Stimulated activated CD4-positive, alpha-beta T cell treated with anti-CD3 and anti-CD28 coated beads, Interleukin-4, amount 100 ng/mL, for 48 hours (primary cell): Measurements from ENCODE around the gene ACAA1.
"Not testable (repeated sequence)": the region's sequence is repeated elsewhere in the genome, so short reads cannot be mapped to it uniquely, and the experiment has no call there.

Experiments
- DNase-seq, 2 donors: peaks; one replicate each; pipeline ENCODE4 v3.0.0-alpha.2; 2020; ENCODE audit warnings: low read depth in 2 of 2

The ACAA1 gene

DNA sequence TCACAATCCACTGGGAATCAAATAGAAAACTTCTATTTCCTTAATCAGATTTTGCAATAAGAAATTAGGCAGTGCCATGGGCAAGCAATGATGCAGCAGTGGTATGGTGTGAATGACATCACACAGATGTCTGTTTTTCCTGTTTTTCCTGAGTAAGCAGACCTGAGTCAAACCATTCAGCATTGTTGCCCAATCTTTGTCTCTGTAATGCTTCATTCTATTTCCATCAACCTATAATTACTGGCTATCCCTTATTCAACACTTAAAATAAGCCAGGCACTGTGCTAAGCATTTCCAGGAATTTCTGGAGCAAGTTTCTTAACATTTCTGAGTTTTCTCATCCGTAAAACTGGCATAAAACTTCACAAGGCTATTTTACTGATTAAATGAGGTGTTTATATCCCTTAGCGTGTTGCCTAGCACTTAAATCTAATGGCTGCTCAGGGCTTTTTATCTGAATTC is 17.1 kb upstream of the ACAA1 start:
- no peak for DNase-seq

DNA sequence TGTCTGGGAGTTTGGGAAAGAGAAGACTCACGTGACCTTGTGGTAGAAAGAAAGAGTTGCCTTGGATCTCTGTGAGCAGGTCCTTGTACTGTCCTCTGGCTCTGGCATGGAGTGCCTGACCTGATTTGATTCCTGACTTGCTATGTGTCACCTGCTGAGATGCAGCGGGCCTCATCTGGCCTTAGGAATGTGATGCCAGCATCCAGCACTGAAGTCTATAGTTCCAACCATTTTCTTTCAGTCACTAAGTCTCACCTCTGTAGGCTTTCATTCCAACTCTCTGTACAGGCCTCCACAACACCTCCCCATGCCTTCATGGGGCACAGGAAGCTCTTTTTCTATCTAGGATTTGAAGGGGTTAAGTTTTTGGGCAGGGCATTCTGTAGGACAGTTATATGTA is 16.3 kb upstream of the ACAA1 start:
- DNase-seq: no peak

DNA sequence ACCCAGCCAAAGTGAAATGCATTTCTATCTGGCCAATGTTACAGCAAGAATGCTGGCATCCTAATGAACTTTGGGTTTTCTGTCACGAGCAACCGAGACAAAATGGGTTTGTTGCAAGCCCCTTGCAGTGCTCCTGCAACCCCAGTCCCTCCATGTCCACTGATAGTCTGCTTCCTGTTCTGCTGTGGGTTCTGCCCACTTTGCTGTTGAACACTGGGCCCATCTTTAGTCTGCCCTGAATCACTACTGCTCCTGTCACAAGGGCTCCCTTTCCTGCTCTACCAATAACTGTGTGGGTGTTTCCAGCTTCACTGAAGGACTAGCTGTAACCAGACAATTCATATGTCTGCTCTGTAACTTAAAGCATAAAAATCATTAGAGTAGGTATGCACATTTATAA is 15.7 kb upstream of the ACAA1 start:
- no peak for DNase-seq

DNA sequence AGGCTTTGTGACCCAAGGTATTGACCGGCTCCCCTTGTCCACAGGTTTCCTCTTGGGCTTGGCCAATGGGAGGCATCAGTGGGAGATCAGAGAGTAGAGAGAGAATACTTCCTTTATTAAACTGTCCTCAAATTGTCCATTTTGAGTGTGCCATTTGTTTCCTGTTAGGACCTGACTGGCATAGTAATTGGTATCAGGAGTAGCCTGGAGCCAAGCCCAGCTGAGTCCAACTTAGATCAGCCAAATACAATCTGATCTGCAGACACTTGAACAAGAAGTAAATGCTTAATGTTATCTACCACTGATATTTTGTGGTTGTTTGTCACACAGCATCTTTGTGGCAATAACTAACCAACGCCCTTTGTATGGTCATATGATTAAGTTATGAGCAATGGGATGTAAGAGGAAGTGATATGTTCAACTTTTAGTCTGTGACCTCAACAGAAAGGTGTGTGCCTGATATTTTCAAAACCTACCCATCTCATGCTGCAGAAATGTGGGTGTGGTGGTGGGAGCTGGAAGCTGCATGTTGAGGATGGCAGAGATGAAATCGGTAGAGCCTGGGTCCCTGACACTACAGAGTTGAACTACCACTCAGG is 14.8 kb upstream of the ACAA1 start:
- no peak for DNase-seq

DNA sequence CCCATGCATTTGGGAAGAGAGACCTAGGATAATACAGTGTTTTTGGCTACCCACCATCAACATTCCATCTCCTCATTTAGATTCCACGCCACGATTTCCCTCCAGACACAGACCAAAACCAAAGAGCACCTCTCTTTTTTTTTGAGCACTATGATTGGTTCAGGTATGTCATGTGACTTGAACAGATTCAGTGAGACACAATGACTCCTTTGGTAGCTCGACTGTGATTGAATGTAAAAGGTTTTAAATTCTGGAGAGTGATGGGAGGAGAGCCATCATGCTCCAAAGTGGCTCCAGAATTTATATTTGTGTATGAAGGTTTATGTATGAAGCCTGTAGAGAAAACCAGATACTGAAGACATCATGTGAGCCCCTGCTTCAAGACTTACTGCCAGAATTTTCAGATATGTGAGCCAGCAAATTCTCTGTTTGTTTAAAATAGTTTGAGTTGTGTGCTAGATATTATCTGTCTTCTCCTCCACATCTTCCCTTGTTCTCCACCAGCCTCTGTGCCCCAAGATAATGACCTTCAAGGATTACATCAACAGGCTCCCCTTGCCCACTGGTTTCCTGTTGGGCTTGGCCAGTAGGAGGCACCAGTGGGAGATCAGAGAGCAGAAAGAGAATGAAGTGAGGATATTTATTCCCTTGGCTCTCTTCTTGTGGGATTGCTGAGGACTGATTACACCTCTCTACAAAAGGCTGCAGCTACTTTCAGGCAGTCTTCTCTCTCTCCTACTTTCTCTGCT is 14.0 kb upstream of the ACAA1 start:
- DNase-seq: no peak

DNA sequence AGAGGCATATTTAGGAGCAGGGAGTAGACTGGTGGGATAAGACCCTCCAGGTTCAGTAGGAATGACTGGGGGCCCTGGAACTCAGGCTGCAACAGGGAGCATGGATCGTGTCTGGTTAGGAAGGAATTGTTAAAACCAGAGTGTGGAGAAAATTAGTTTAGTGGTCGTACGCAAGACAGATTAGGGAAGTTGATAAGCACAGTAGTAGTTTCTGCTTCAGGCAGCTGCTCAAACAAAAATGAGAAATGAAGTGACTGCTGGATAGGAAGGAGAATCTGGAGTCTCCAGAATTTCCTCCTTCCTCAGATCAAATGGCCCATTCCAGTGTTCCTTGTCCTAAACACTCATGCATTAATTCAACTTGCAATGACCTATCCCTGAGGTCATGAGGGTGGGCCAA is 12.8 kb upstream of the ACAA1 start:
- no peak for DNase-seq

DNA sequence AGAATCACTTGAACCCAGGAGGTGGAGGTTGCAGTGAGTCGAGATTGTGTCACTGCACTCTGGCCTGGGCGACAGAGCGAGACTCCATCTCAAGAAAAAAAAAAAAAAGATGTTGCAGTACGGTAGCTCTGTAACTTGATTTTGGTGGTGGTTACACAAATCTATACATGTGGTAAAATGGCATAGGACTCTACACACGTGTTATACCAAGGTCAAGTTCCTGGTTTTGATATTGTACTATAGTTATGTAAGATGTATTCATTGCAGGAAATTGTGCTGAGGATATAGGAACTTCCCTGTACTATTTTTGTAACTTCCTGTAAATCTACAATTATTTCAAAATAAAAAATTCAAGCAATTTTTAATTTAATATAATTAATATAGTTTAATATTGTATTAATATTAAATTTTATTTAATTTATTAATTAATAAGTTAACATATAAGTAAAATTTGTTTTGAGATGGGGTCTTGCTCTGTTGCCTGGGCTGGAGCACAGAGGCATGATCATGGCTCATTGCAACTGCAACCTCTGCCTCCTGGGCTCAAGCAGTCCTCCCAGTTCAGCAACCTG is 11.5 kb upstream of the ACAA1 start:
- DNase-seq: no peak

DNA sequence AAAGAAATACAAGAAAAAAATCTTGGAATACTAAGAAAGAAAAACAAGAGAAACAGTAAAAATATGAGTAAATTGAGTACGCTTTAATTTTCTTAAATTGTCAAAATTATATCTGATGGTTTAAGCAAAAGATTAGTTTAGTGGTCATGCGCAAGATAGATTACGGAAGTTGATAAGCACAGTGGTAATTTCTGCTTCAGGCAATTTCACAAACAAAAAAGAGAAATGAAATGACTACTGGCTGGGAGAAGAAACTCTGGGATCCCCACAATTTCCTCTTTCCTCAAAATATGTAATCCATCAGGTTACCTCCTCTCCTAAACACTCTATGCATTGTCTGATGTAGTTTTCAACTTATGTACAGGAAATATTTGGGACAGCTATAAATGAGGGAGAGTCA is 10.5 kb upstream of the ACAA1 start:
- DNase-seq: no peak

DNA sequence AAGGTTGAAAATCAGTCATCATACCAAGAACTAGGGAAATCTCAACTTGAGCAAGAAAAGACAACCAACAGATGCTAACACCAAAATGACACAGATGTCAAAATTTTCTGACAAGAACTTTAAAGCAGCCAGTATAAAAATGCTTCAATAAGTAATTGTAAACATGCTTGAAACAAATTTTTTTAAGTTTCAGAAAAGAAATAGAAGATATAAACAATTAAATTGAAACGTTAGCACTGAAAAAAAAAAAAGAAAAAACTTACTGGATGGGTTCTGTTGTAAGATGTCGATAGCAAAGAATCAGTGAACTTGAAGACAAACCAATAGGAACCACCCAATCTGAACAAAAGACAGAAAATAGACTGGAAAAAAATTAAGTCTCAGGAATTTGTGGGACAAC is 9.6 kb upstream of the ACAA1 start:
- no peak for DNase-seq

DNA sequence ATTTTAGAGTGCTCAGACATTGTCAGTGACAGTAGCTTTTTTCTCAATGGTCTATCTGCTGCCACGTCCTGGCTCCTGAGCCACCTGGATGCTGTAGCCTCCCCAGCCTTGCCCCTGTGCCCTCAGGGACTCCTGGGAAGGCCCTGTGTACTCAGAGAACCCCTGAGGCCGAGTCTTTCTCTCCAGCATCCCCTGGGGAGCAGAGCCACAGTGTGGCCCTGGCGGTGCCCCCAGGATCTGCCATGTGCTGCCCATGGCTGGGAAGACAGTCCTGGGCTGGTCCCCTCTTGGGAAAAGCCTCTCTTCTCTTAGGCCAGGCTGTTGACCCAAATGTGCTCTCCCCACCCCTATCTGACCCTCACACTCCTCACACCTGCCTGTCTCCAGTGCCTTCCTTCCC is 6.6 kb upstream of the ACAA1 start:
- DNase-seq: no peak

DNA sequence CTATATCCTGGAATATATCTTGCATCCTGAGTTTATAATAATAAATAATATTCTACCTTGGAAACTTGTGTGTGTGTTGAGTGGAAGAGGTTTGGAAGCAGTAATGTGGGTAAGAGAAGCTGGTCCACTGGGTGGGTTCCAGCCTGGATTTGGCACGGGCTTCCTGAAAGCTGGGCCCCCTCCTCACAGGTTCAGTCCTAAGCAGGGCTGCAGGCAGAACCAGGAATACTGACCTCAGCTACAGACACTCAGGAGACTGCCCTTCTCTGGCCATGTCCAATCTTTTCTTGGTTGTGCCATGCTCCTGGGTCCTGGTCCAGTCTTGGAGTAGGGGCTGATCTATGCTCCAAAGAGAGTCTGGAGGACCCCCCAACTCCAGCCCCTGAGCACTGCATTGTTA is 6.0 kb upstream of the ACAA1 start:
- no peak for DNase-seq

DNA sequence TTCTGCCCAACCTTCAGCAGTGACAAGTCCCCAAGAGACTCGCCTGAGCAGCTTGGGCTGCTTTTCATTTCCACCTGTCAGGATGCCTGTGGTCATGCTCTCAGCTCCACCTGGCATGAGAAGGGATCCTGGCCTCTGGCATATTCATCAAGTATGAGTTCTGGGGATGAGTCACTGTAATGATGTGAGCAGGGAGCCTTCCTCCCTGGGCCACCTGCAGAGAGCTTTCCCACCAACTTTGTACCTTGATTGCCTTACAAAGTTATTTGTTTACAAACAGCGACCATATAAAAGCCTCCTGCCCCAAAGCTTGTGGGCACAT is 5.0 kb upstream of the ACAA1 start:
- DNase-seq: no peak

DNA sequence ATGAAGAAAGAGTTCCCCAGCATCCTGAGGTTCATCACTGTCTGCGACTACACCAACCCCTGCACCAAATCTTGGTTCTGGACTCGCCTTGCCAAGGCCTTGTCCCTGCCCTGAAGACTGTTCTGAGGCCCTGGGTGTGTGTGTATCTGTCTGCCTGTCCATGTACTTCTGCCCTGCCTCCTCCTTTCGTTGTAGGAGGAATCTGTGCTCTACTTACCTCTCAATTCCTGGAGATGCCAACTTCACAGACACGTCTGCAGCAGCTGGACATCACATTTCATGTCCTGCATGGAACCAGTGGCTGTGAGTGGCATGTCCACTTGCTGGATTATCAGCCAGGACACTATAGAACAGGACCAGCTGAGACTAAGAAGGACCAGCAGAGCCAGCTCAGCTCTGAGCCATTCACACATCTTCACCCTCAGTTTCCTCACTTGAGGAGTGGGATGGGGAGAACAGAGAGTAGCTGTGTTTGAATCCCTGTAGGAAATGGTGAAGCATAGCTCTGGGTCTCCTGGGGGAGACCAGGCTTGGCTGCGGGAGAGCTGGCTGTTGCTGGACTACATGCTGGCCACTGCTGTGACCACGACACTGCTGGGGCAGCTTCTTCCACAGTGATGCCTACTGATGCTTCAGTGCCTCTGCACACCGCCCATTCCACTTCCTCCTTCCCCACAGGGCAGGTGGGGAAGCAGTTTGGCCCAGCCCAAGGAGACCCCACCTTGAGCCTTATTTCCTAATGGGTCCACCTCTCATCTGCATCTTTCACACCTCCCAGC is 4.4 kb upstream of the ACAA1 start:
- DNase-seq: no peak

DNA sequence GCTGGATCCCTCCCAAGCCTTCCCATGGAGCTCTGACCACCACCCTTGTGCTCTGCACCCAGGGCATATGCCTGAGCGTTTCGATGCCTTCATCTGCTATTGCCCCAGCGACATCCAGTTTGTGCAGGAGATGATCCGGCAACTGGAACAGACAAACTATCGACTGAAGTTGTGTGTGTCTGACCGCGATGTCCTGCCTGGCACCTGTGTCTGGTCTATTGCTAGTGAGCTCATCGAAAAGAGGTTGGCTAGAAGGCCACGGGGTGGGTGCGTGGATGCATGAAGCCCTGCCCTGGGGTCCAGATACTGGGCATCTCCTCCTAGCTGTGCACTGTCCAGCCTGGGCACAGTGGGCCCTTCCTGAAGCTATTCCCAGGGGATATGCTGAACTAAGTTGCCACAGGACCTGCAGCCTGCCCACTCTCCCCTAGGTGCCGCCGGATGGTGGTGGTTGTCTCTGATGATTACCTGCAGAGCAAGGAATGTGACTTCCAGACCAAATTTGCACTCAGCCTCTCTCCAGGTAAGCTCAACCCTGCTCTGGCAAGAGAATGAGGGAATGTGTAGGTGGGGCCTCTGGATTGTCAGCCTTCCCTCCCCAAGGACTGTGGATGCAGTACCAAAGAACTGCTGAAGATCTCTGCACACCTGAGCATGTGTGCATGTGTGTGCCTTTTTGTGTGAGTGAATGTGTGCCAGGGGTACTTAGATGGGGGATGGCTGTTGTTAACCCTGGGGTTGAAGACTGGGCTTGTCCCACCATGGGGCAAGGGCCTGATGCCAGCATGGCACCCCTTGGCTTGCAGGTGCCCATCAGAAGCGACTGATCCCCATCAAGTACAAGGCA is 3.6 kb upstream of the ACAA1 start:
- no peak for DNase-seq

DNA sequence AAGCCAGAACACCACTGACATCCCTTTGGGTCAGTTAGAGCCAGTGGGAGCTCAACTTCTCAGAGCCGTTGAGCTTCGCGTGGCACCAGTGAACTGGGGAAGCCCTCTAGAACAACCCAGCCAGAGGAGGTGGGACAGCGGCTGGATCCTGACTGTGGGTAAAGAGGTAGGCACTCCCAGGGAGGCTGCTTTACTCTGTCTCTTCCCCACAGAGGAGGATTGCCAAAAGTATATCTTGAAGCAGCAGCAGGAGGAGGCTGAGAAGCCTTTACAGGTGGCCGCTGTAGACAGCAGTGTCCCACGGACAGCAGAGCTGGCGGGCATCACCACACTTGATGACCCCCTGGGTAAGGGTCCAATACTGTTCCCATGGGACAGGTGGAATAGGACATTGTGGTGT is 2.7 kb upstream of the ACAA1 start:
- no peak for DNase-seq

DNA sequence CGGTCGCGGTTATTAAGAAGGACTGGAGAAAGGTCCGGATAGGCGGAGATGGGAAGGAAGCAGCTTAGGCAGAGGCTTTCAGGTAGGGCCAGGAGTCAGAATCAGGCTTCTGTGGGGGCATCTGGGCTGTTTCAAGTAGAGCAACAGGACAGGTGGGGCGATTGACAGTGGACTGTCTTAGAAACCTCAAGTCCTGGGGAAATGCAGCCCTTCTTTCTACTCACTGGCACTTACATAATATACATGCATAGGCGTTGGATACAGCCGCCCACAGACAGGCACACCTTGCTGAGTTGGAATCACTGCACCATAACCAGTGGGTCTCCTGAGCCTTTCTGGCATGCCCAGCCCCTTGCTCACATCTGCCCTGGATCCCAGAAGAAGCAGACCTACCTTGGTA is 2.3 kb upstream of the ACAA1 start:
- no peak for DNase-seq

DNA sequence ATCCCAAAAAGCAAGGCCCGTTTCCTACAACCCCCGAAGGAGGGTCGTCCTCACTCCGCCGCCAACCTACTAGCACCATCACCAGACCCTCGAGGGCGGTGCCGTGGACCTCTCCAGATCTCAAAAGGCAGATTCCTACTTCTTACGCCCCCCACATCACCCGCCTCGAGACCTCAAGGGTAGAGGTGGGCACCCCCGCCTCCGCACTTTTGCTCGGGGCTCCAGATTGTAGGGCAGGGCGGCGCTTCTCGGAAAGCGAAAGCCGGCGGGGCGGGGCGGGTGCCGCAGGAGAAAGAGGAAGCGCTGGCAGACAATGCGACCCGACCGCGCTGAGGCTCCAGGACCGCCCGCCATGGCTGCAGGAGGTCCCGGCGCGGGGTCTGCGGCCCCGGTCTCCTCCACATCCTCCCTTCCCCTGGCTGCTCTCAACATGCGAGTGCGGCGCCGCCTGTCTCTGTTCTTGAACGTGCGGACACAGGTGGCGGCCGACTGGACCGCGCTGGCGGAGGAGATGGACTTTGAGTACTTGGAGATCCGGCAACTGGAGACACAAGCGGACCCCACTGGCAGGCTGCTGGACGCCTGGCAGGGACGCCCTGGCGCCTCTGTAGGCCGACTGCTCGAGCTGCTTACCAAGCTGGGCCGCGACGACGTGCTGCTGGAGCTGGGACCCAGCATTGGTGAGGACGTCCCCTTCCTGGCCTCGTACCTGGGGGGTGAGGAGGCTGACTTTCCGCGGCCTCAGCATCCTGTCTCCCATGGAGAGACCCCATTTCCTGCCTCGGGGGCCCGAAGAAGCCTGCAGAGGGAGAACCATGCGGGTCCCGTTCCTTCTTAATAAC is 1.6 kb upstream of the ACAA1 start, which contains the start of gene MYD88:
TSS of gene MYD88 (plus strand) at position 313 of the 842 bp plus-strand sequence. CDS start at position 353, 40 bp downstream.
- DNase-seq: peak; percentile 76 to 79

DNA sequence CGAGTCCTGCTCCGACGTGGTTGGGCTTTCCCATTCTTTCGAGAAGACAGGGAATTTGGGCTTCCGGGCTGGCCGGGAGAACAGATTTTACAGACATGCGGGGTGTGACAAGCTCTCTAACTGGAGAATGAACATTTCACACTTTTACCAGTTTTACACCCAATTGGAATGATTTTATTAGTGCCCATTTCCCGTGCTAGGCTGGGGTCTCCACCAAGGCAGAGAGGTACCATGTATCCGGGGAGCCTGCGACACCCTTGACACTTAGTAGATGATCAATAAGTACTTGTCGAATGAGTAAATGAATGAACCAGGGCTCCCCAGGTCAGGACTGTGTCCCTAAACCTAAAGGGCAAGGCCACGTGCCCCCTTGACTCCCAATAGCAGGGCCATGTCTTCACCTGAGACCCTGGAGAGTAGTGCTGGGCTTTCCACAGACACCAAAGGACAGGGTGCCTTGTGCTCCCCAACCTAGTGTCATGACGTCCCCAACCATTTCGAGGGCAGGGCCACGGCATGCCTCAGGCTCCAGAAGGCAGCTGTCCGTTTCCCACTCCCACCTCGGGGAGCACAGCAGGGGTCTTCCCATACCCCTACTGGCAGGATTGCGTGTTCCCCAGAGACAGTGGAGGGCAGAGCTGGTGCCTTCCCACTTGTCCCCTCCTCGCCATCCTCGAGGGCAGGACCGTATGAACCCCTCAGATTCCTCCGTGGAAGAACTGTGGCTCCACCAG is 855 bp upstream of the ACAA1 start:
- peak; percentile 12 to 16 for DNase-seq

DNA sequence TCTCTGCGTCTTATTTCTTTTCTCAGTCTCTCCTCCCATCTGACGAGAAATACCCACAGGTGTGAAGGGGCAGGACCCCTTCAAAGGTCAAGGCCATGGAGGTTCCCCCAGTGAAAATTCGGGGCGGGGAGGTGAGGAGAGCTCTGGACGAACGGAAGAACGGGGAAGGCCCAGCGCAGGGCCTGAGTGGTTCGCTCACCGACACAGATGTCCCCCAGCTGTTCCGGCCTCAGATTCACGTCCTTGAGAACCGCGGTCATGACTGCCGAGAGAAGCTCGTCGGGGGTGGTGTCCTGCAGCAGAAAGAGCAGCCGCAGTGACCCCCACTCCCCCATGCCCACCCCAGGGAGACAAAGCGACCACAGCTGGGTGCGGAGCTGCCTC is 542 bp downstream of the ACAA1 start:
- DNase-seq: no peak

DNA sequence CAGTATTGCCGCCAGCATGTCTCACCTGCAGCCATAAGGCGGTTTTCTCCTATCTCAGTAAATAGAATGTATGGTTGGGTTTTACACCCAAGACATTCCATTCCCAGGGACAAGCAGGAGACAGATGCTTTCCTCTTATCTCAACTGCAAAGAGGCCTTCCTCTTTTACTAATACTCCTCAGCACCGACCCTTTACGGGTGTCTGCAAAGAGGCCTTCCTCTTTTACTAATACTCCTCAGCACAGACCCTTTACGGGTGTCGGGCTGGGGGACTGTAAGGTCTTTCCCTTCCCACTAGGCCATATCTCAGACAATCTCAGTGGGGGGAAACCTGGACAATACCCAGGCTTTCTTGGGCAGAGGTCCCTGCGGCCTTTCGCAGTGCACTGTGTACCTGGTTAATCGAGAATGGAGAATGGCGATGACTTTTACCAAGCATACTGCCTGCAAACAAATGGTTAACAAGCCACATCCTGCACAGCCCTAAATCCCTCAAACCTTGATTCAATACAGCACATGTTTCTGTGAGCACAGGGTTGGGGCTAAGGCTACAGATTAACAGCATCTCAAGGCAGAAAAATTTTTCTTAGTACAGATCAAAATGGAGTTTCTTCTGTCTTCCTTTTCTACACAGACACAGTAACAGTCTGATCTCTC is 1.2 kb downstream of the ACAA1 start:
- not testable (repeated sequence) for DNase-seq
